GM21576 (cell line): ENCODE data around the gene PAIP2.
"Not testable (repeated sequence)": the region's sequence is repeated elsewhere in the genome, so short reads cannot be mapped to it uniquely, and the experiment has no call there.

Experiments used
- ATAC-seq: cut with Tn5 transposase; IDR thresholded peaks from one replicate; pipeline ENCODE4 v1.9.1; 2021; ENCODE audit warnings: mild to moderate bottlenecking, moderate library complexity; ENCODE audit not compliant: unreplicated experiment

PAIP2 gene

DNA sequence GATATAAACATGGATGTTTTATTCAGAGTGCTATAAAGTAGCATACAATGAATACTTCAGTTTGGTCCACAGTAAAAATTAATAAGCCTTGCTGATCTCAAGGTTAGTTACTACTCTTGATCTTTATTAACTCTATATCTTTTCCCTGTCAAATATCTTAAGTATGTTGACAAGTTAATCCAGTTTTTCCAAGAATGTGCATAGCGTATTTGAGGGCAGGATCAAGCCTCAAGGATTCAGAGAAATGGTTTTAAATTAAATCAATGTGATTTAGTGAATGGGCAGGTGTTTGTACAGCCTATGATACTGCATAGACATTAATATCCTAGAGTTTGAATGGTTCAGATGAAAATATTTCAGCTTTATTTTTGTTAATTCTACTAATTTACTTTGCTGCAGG lies 27.4 kb upstream of the PAIP2 start:
- no peak for ATAC-seq

DNA sequence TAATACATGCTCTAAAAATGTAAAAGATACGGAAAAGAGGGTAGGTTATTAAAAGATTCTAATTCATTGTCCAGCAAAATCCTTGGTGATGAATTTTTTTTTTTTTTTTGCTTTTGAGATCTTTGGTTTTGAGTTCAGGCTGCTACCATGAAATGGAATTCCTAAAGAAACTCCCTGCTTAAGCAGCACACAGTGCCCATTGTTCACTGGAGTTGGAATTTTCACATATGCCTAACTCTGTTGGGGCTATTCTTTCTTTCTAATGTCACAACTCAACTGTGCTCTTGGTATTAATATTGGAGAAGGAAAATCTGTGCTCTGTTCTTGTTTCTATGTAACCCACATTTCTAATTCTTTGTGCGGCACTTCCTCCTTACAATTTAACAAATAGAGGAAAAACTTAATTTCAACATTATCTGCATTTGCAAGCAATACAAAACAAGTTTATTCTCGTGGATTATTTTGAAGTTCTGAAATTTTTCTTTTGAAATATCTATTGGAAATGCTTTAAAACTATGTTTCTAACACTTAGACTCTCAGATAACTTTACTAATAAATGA lies 26.5 kb upstream of the PAIP2 start:
- ATAC-seq, result no peak

DNA sequence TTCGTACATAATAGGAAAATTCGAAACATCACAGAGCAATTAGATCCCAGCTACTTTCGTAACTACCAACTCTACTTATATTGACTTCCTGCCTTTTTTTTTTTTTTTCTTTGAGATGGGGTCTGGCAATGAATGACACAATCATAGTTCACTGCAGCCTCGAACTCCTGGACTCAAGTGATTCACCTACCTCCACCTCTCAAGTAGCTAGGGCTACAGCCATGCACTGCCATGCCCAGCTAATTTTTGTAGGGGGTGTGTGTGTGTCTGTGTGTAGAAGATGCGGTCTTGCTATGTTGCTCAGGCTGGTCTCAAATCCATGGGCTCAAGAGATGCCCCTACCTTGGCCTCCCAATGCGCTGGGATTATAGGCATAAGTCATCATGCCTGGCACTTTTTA lies 5.8 kb upstream of the PAIP2 start:
- ATAC-seq, result no peak

DNA sequence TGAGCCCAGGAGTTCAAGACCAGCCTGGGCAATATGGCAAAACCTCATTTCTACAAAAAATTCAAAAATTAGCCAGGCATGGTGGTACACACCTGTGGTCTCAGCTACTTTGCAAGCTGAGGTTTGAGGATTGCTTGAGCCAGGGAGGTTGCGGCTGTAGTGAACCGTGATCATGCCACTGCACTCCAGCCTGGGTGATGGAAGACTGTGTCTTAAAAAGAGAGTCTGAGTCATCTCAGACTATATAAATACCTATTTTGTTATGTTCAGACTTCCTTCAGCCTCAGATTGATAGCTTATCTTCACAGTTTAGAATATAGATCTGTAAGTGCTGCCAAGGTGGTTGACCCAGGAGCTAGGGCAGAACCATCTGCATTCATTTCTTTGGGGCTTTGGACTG lies 1.6 kb upstream of the PAIP2 start:
- ATAC-seq, result no peak

DNA sequence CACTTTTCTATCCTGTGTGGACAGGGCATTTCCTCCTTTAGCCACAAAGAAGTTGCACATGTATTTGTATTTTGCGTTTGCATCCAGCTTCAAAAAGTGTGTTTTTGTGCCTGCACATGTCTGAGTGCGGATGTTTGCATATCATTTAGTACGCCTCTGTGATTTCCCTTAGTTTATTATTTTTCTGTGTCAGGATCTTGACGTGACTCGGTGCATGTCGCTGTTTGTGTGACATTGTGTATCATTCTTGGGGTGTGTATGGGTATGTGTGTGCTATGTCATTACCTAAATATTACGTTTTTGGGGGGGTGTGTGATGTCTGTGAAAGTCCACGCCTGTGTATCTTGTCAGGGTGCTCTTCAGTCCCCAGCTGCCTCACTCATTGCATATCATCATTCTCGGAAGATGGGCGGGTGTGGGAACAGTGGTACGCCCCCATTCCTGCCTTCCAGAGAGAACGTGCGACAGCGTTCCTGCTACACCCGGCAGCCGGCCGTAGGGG lies 416 bp upstream of the PAIP2 start:
- ATAC-seq, result peak; percentile 16

DNA sequence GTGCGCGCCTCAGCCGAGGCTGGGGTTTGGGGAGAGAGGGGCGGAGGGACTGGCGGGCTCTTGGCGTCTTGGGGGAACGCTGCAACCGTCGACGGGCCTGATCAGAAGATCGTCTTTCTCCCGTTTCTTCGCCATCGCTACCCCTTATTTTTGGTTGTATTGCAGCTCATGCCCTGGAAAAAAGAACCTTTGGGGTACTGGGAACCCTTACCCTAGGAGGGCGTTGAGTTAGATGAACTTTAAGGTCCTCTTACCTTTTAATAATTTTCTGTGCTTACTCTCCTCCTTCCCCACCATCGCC lies 719 bp downstream of the PAIP2 start:
- ATAC-seq, result peak; percentile 31

DNA sequence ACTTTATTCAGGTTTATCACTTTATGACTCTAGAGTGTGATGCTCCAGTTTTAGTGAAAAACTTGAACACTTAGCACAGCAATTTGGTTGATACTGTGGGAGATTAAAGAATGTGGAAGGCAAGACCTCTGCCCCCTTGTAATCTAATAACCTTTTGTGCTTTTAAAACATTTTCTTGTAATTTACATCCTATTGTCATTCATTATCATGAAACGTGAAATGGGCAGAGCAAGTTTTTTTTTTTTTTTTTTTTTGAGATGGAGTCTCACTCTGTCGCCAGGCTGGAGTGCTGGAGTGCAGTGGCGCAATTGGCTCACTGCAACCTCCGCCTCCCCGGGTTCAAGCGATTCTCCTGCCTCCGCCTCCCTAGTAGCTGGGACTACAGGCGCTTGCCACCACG lies 1.8 kb downstream of the PAIP2 start:
- ATAC-seq, result no peak

DNA sequence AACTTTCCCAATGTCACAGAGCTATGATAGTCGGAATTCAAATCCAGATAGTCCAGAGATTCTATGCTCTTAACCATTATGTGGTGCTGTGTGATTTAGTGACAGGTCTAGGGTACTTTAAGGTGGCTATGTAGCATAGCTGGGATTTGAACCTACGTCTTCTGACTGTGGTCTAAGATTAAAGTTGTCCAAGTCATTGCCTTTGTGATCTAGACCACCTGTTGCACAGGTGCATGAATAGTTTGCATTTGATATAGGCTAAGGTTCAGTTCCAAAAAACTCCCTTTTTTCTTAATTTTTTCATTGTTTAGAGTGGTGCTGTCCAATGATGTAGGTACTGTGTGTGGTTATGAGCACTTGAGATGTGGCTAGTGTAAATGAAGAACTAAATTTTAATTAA lies 2.5 kb downstream of the PAIP2 start:
- no peak for ATAC-seq

DNA sequence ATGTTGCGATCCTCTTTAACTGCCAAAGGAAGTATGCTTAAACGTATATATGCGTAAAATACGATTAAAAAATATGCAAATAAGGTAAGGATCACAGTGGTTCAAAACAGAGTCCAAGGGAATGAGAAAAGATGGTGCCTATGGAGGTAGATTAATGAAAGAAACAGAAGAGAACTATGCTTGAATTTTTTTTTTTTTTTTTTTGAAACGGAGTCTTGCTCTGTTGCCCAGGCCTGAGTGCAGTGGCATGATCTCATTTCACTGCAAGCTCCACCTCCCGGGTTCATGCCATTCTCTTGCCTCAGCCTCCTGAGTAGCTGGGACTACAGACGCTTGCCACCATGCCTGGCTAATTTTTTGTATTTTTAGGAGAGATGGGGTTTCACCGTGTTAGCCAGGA lies 3.8 kb downstream of the PAIP2 start:
- ATAC-seq, result not testable (repeated sequence)

DNA sequence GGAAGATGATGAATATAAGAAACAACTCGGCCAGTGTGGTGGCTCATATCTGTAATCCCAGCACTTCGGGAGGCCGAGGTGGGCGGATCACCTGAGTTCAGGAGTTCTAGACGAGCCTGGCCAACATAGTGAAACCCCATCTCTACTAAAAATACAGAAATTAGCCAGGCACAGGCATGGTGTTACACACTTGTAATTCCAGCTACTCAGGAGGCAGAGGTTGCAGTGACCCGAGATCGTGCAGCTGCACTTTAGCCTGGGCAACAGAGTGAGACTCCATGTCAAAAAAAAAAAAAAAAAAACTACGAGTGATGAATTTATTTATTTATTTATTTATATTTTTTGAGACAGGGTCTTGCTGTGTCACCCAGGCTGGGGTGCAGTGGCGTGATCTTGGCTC lies 6.2 kb downstream of the PAIP2 start:
- ATAC-seq, result not testable (repeated sequence)

DNA sequence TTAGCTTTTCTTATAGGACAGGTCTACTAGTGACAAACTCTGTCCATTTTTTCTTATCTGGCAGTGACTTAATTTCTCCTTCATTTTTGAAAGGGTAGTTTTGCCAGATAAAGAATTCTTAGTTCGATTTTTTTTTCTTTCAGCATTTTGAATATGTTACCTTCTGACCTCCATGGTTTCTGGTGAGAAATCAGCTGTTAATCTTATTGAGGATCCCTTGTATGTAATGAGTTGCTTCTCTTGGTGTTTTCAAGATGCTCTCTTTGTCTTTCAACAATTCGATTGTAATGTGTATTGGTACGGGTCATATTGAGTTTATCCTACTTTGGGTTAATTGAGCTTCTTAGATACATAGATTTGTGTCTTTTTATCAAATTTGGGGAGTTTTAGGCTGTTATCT lies 12.5 kb downstream of the PAIP2 start:
- no peak for ATAC-seq

DNA sequence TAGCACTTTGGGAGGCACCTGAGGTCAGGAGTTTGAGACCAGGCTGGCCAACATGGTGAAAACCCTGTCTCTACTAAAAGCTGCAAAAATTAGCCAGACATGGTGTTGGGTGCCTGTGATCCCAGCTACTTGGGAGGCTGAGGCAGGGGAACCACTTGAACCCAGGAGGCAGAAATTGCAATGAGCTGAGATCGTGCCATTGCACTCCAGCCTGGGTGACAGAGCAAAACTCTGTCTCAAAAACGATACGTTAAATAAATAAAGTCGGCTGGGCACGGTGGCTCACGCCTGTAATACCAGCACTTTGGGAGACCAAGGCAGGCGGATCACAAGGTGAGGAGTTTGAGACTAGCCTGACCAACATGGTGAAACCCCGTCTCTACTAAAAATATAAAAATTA lies 14.2 kb downstream of the PAIP2 start:
- not testable (repeated sequence) for ATAC-seq

DNA sequence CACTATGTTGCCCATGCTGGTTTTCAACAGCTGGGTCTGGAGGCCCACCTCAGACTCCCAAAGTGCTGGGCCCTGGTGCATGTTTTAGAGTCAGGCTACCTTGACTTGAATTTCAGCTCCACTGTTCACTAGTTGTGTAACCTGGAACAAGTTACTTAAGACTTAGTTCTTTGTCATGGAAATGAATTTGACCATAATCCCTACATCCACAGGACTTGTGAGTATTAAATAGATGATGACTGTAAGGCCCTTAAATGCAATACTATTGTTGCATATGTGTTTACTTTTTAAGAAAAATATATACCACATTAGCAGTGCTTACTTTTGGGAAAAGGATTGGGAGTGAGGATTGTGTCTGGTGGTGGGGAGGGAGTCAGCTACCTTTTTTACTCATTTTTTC lies 16.4 kb downstream of the PAIP2 start:
- no peak for ATAC-seq

DNA sequence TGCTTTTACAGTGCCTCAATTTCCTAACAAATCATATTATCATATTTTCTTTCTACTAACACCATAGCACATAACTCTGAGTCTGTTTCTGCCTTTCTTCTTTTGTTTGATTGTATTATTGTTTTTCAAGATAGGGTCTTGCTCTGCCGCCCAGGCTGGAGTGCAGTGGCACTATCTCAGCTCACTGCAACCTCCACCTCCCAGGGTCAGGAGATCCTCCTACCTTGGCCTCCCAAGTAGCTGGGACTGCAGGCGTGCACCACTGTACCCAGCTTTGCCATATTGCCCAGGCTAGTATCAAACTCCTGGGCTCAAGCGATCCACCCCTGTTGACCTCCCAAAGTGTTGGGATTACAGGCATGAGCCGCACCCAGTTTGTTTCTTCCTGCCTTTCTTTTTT lies 18.7 kb downstream of the PAIP2 start:
- no peak for ATAC-seq

DNA sequence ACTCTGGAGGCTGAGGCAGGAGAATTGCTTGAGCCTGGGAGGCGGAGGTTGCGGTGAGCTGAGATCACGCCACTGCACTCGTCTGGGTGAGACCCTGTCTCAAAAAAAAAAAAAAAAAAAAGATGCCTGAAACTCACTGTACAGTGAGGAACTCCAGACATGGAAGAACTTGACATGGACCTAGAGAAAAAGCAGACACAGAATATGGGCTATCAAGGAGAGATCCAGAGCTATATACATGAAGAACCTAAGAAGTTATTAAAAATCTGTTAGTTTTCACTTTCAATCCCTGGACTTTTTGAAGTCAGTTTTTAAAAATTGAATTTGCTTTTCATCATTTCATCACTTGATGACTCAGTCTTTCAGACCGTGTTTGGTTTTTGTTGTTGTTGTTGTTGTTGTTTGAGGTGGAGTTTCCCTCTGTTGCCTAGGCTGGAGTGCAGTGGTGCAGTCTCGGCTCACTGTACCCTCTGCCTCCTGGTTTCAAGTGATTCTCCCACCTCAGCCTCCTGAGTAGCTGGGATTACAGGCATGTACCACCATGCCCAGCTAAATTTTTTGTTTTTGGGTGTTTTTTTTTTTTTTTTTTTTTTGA lies 20.3 kb downstream of the PAIP2 start:
- ATAC-seq, result no peak

DNA sequence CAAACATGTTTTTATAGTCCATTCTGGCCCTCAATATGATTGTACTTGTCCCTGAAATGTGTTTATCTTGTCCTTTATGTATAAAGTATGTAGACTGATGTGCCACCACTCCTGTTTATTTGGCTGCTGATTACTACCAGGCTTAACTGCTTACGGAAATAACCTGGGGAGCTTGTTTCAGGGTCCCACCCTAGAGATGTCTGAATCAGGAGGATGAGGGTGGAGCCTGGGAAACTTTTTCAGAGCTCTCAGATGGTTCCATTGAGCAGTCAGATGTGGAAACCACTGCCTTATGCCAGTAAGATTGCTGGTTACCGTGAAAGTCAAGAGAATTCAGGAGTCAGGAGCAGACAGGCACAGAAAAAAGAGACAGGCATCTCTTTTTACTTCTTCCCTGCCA lies 22.3 kb downstream of the PAIP2 start:
- no peak for ATAC-seq

DNA sequence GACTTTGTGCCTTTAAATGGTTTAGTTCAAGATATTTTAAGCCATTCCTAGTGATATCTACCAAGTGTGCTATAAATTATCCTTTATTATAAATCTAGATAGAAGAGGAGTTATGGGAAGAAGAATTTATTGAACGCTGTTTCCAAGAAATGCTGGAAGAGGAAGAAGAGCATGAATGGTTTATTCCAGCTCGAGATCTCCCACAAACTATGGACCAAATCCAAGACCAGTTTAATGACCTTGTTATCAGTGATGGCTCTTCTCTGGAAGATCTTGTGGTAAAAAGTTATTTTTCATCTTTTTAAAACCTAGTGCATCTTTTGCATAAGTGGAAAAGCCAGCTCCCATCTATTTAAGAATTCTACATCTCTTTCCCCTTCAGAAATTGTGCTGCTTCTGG lies 22.8 kb downstream of the PAIP2 start:
- ATAC-seq, result no peak

DNA sequence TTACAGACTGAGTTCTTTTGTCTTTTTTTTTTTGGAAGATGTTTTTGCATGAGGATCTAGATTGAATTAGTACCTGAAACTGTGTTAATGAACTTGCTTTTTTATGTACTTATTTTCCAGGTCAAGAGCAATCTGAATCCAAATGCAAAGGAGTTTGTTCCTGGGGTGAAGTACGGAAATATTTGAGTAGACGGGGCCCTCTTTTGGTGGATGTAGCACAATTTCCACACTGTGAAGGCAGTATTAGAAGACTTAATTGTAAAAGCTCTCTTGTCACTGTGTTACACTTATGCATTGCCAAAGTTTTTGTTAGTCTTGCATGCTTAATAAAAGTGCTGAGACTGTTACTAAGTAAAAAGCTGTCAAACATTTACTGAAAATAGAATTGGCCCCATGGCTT lies 27.0 kb downstream of the PAIP2 start:
- no peak for ATAC-seq

DNA sequence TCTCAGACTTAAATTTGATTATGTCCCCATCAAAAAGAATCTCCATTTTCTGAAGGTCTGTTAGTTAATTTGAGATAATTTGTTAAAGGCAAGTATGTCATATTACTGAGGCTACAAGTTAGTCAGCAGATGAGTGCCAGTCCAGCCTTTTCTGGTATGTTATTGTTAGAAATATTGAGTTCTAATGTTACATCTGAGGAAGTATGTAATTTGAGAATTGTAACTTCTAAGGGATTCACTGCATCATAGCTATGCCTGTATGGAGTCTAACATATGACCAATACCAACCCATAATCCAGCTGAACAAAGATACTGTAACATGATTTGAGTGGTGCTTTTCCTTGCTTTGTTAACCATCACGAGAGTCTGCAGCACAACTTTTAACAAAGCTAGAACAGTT lies 27.5 kb downstream of the PAIP2 start:
- ATAC-seq, result no peak

DNA sequence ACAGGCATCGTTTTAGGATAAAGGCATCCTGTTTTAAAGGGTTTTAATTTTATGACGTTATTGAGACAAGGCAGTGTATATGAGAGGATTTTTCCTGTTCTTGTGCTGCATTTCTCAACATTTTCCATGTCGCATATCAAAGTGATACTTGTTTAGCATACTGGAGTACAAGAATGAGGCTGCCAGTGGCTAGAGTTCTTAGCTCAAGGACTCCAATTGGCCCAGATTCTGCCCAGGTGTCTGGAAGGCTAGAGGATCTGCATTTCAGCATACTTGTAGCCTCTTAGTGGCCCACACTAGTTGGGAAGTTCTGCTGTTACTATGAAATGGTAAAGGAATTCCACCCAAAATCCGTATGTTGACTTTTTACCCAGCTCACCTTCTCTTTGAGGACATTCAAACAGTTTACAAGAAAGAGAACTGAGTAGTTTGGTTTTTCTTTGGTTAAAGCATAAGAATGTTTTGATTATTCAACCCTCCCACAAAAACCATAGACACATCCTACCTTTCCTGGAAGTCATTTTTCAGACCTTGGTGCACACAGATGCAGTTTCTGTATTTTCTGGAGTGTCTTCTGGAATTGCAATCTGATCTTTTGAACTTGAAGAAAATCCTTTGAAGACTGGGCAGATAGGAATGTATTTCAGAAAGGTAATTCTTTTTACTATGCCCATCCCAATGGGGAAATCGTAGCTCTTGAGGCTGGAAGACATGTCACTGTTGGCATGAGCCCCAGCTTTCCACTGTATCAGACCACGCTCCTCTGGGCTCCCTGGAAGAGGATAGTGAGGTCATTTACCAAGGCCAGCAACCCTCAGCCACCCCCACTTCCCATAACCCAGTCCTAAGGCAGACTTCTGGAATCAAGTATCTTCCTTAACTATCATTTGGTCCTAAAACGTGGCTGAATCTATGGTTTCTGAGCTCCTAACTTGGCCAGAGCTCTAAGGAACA lies 30.1 kb downstream of the PAIP2 start:
- no peak for ATAC-seq

DNA sequence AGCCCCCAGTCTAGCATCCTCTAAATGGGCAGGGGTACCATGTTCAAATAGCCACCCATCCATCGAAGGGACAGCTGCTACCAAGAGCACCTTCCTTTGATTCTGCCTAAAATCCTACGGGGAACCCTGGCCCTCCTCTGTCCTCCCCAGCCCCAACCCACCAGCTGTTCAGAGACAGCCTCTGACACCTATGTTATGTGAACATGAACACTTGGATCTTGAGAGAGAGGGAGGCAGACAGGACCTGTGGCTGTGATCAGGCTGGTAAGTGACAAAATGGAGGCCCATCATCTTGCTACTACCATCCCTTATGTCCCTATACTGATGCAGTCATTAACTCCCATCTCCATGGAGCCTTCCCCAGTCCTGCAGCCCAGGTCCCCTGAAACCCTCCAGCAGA lies 33.3 kb downstream of the PAIP2 start:
- no peak for ATAC-seq

DNA sequence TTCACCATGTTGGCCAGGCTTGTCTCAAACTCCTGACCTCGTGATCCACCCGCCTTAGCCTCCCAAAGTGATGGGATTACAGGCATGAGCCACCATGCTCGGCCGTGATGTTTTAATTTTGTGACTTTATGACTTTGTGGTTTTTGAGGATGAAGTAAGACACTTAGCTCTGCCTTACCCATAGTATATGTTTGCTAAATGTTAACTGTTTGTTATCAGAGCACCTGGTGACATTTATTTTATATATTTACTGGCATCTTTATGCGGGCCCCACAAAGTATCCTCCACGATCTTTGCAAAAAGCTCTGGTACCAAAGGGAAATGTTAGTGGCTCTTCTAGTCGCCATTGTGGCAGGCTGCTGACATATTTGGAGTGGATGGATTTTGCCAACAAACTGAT lies 34.7 kb downstream of the PAIP2 start:
- ATAC-seq, result no peak
